ENCODE data around the gene TGFBR3.
"Not testable (repeated sequence)": the region's sequence is repeated elsewhere in the genome, so short reads cannot be mapped to it uniquely, and the experiment has no call there.

Gene TGFBR3

DNA sequence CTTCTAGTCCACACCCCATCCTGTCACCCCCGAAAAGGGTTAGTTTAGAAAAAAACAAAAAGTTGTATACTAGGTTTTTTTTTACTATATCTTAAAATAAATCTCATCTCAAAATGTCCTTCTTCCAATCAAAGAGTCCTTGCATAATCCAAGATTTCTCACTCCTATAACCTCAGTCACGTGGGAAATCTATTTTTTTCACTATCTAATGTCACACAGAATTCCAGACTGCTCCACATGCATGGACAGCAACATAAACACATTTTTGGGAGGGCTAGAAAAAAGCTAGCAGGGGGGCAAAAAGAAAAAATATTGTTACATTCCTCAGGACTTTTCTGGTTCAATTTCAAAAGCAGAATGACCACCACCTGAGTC is 39.3 kb downstream of the TGFBR3 start:
- DNase-seq: no peak

DNA sequence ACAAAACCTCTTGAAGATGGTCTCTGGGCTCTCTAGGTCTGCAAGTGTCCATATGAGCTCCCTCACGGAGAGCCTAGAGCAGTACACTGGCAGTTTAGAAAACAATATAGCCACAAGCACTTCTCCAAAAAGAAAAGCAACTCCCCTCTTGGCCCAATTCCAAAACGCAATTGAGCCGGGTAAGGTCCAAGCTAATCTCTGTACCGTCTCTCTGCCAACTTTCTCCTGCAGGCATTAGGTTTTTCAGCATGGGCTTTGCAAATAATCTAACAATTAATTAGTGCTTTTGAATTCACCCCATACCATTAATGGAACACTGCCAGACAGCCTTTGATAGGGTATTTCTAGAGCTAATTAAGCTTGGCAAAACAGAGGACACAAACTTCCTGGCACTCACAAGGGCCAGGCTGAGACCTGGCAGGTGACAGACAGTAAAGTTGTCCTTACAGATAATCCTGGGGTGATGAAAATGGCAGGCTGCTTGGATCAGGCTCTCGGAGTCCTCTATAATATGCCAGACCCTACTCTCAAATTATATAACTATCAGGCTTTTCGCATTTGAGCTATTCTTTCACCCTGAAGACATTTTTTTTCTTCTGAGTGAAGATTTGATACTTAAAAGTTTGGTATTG is 39.8 kb downstream of the TGFBR3 start:
- no peak for DNase-seq

DNA sequence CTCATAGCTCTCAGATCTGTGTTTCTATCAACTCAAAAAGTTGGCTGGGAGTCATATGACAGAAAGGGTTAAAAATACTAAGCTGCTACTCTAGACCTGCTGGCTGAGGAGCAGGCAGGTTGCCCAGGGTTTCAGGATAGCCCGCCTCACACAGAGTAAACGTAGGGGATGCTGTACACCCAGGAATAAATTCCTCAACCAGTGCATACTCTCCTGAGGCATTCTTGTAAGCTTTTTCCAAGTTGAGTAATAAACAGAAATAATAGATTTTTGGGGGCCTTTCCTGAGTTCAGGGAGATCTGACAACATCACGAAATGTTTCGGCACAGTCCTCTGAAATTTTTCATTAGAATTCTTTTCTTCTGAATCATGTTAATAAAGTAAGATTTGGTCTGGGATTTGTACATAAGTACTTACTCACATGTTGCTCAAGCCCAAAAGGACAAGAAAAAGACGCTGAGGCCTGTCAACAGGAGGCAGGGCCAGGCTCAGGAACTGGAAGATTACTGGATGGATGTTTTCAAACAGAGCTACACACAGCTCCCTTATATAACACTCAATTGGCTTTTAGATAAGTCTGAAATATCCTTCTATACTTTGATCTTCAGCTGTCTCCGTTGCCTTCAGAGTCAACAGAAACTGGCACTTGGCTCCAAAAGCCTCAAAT is 41.0 kb downstream of the TGFBR3 start:
- no peak for DNase-seq

DNA sequence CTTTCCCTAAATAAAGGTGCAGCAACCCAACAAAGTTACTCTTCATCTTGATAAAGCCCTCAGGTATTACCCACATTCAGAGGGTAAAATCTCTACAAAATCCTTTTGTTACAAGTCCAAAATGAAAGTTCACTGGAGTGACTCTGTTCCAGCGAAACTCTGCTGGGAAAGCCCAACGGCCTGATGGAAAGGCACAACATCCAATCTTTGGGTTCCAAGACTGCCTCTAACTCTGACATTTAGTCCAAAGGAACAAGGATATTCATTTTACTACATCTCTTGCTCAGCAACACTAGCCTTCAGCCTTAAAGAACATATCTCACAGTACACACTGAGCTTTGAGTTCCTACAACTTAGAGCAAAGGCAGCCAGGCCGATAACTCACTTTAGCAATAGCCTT is 42.1 kb downstream of the TGFBR3 start:
- DNase-seq: no peak

DNA sequence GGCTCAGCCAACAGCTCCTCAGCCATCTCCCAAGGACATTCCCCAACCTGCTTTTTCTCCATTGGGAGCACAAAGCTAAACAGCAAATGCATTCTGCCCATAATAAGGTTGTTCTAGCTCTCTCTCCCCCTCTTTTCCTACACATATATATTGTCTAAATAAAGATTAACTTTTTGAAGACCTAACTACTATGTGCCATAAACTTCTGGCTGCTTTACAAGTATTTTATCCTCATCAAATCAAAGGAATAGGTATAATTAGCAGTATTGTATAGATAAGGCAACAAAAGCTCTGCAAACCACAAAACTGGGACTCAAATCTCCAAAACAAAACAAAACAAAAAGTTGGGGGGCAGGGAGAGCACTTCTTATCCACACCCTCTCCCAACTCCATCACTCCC is 43.4 kb downstream of the TGFBR3 start:
- no peak for DNase-seq

DNA sequence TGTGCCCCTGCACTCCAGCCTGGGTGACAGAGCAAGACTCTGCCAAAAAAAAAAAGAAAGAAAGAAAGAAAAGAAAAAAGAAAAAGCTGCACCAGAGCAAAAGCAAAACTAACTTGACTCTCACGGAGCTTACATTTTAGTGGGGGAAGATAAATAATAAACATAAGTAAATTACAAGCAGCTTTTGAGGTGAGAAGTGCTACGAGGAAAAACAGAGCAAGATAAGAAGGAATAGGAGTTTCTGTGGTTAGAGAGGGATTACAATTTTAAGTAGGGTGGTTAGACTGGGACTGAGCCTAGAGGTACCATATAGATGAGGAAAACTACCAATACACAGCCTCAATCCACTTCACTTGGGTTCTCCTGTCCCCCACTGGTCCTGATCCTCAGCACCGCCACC is 43.9 kb downstream of the TGFBR3 start:
- no peak for DNase-seq

DNA sequence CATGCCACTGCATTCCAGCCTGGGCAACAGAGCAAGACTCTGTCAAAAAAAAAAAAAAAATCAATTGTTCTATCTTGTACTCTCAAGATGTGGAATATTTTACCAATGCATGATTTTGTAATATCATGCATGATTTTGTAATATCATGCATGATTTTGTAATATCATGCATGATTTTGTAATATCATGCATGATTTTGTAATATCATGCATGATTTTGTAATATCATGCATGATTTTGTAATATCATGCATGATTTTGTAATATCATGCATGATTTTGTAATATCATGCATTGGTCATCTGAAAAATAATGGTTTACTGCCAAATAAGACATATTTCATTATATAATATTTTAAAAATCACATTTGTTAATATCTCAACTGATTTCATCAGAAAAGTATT is 45.7 kb downstream of the TGFBR3 start:
- DNase-seq: not testable (repeated sequence)

DNA sequence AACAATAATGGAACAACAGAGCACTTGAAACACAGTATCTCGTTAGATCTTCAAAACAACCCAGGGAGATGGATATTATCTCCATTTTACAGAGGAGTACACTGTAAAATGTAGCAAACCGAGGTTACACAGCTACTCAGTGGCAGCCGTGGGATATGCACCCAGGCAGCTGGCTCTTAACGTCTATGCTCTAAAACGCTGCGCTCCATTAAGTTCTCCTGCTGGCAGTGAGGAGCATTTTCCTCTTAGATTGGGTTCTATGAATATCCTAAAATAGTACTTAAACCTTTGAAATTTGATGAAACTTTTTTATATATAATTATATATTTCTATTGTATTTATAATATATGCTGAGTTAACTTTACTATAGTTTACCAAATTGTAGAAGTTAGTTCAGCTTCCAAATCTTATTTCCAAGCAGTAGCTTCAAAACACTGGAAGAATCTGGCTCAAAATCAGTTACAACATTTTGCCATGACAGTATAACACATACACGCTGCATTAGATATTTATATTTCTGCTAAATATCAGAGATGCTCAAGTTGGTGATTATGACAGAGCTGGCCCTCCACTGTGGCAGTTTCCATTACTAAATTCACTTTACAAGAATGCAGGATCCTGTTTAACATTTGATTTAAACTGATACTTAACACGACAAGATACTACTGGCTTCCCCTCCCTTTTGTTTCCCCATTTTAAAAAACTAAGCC is 49.5 kb downstream of the TGFBR3 start:
- DNase-seq: no peak

DNA sequence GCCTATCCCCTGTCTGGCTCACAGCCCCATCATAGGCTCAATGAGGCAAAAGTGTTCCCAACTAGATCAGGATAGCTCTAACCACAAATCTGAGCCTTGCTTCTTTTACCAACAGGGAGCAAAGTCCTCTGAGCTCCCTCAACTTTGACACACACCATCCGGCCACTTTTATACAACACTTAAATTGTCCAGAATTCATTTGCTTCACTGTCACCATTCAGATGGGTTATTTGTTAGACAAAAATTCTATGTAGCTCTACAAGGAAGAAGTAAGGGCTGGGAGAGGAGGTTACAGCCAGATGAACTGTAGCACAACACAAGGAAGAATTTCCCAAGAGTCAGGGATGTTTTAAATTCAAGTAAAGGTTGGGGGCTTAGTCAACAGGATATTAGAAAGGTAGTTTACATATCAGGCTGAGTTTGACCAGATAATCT is 50.8 kb downstream of the TGFBR3 start:
- DNase-seq: no peak

DNA sequence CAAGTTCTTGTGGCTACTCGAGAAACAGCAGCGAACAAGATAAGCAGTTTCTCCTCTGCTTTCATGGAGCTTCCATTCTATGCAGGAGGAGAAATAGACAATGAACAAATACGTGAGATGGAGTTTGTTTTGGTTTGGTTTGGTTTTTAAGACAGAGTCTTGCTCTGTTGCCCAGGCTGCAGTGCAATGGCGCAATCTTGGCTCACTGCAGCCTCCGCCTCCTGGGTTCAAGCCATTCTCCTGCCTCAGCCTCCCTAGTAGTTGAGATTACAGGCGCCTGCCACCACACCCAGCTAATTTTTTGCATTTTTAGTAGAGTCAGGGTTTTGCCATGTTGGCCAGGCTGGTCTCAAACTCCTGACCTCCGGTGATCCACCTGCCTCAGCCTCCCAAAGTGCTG is 51.4 kb downstream of the TGFBR3 start:
- not testable (repeated sequence) for DNase-seq

DNA sequence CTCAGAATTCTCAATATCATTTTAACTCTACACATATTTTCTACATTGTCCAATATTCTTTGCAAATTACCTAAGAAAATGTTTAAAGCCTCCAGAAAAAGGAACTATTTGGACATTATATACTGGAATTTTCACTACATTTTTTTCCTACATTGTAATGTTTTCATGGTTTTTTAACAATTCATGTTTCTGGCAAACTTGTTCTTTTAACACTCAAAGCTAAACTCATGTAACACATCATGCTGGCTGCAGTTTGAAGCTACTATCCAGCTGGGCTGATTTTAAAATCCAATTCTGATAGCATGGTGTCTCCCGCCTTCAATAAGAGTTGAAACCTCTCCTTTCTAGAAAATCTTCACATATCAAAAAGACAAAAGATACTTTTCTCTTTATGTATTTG is 52.0 kb downstream of the TGFBR3 start:
- DNase-seq: no peak

DNA sequence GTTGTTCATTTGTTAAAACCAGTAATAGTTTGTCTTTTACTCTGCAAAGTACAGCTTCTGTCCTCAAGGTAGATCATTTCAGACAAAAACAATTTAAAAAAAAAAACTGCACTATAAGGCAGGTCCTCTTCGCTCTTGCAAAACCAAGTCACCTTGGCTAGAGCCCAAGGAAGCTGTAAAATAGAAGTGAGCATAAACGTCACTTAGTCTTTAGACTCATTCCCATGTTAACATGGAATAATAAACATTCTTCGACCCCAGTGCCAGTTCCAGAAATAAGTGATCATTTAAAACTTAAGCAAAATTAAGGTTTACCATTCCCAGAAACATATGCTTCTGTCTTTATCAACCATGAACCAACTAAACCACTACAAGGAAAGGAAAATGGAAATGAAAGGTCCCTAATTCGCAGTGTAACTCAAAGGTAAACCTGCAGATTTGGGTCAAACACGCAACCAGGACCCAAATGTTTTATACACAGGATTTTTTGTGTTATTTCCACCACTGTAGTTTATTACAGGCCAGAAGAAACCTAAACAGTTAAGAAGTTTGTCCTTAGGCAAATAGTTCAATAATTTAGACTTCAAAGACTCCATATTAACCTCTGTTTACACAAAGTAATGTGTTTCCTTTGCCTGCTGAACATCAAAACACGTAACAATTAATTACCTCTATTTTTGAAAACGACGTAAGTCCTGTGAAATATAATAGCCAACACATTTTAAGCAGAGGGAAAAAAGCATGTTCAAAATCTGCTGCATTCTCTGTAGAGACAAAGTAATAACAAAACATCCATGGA is 54.6 kb downstream of the TGFBR3 start:
- DNase-seq: no peak

DNA sequence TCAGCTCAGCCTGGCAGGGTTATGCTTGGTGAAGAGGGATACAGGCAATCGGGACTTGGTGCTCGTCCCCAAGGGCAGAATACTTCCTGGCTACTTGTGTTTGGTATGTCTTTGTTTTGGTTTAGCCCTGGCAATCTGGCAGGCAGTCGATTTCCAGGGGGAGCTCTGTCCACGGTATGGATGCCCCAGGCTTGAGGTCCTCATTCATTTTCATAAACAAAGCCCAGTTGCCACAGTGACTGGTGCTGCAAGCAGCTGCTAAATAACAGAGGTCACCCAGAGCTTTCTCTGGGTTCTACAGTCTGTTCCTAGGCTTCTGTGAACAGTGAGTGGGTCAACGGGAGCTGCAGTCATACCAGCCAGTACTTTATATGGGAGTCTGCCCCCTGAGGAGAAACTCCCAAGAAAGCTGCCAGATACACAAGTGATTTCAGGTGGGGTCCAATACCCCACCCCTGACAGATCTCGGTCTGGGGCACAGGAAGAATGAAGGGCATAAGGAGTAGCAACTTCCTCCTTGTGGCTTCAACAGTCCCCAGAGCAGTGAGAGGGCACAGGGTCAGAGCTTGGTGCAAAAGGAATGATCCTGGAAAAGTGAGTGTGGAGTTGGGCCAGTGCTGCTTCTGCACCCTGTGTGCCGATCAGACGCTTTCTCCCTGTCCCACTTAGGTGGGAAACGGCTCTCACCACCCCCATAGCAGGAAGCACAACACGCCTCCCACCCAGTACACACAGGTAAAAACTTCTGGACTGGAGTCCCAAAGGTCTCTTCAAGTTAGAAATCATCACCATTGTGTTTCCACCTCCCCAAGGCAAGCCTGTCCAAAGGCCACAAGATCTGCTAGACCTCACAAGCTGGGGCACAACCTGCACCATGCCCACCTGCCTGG is 55.5 kb downstream of the TGFBR3 start:
- no peak for DNase-seq

DNA sequence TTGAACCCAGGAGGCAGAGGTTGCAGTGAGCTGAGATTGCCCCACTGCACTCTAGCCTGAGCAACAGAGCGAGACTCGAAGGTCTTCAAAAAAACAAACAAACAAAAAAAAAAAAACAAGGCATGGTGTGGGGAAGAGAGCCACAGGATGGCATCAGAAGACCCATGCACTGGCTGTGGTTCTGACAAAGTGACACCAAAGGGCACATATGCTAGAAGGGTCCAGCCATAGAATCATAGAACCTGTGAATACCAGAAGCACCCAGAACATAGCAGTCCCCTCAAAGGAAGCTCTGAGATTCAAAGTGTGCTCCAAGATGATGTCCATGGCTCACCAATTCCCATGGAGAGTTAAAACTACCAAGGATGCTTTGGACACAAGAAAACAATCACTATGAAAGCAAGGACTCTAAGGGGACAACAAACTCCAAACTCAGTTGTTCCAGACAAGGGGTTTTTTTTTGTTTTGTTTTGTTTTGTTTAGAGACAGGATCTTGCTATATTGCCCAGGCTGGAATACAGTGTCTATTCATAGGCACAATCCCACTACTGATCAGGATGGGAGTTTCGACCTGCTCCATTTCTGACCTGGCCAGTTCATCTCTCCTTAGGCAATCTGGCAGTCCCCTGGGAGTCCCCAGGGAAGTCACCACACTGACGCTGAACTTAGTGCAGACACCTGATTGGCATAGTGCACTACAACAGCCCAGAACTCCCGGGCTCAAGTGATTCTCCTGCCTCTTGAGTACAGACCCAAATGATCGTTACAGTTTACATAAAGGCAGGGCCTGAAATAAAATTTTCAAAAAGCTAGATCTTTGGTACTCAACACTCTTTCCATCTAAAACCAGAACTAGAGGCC is 56.4 kb downstream of the TGFBR3 start:
- no peak for DNase-seq

DNA sequence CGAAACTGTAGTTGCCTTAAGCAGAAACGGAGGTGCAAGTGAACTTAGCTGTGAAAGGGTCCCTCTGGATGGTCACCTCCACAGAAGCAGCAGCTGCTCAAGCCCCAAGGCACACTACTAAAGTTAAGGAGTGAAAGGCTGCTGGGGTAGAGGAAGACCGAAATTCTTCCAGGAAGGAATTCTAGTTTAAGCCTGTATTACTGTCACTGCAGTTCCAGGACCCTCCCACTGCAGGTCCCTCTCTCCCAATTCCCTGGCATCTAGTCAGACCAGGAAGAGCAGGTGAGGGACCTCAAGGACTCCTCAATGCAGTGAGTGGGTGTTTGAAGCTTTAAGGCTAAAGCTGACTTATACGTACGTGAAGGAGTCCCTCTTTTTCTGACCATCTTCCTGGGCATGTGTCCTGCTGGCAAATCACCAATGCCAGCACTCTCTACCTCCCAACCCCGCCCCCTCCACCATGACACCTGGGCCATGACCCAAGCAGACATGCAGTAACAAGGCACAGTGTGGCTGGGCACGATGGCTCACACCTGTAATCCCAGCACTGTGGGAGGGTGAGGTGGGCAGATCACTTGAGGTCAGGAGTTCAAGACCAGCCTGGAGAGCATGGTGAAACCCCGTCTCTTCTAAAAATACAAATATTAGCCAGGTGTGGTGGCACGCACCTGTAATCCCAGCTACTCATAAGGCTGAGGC is 57.2 kb downstream of the TGFBR3 start:
- no peak for DNase-seq

DNA sequence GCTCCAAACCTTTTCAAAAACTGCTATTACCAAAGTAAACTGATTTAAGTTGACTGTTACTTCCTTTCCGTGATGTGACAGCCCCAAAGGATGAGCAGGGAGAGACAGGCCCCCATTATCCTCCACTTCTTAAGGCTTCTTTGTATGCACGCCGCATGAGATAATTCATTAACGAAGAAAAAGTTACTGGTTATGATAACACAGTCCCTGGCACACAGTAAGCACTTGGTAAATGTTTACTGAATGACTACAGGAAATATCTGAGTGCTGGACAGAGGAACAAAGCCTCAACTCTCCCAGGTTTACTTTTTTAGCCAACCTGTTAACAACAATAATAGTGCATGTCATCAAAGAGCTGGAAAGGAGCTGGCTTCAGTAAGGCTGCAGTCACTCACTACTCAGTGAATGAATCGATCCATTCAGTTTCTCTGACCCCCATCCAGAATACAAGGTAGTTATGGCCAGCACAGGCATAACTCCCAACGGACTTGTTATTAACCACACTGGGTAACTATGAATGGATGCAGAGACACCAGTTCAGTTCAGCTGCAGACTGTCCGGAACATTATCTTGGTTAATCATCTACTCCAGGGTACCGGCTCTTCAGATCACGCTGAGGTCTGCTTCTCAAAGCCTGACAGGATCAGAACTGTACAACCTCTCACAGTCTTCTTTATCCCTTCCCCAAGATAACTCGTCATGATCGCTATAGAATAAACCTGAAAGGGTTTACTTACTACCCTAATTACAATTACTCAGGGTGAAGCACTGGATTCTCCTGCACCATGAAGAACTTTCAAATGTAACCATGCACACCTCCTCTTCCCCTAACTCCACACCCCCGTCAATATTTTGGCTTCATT is 58.3 kb downstream of the TGFBR3 start:
- no peak for DNase-seq

DNA sequence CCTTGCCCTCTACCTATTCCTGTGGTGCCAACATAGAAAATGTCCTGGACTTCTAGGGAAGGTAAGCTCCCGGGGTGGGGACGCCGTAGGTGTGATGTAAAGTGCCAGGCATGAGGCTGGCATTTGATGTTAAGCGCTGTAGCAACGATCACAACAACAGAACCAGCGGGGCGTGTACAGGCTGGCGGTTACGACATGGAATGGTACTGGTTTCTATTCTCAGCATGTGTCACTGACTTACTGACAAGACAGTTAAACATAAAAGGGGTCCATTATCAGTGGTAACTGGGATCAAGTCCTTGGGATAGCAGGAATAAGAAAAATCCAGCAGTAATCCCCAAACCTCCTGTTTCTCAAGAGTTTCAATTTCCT is 58.9 kb downstream of the TGFBR3 start:
- DNase-seq: no peak

DNA sequence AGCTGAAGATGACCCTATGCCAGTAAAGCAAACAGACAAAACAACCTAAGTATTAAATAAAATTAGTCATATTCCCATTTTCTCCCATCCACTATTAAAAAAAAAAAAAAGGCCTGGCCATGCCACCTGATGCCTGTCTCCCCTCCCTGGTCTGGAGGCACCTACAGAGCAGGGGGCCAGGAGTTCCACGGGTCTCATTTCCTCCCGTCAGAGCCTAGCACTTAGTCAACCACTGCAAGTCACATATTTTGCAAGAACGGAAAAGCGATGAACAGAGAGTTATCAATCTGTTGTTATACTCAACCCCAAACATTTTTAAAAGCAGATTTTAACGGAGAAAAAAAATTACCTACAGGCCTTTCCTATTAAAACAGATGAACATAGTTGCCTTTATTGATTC is 59.3 kb downstream of the TGFBR3 start:
- no peak for DNase-seq

DNA sequence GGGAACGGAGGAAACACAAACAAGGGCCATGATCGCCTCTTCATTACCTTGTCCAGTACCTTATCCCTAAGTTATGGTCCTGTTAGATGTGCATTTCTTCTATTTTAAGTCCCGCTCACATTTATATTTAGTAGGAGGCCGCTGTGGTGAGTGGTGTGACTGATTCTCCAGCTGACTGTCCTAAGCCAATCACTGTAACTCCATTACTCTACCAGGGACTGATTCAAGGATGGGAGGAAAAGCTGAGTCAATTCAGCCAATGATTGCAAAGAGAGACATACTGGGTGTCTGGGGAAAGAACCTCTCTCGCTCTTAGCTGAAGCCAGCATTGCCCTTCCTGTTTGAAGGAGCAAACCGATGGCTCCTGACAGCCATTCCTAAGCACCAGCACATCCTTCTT is 59.7 kb downstream of the TGFBR3 start:
- DNase-seq: no peak

Data from CD4-positive, alpha-beta T cell treated with Interleukin-1 beta for 1 hour (primary cell).